Right ventricle myocardium superior (tissue), 1 donor: ENCODE data around the gene MAD2L1BP. TPM values are rescaled to one million over a fixed set of nuclear protein-coding genes. Genes with fewer than 3 reads are reported as not detected.
"Not testable (repeated sequence)": the region's sequence is repeated elsewhere in the genome, so short reads cannot be mapped to it uniquely, and the experiment has no call there.

Experiments
- ATAC-seq: fragments of 200-7000 bp; cut with Tn5 transposase; one replicate; pipeline ENCODE4 v1.9.1; 2020; ENCODE audit warnings: mild to moderate bottlenecking; ENCODE audit not compliant: poor library complexity
- DNase-seq: peaks from one replicate; pipeline ENCODE4 v3.0.0-alpha.2; 2020
- intact Hi-C: fragments of 100-400 bp; cut with DNase I; formaldehyde crosslinking; loops from one replicate; pipeline ENCODE4 v1.11.2; 2022
- long read RNA-seq: library from polyadenylated mRNA; unstranded; transcript quantifications from one replicate; pipeline ENCODE4 v2.0.0, GENCODE V29; 2021
- total RNA-seq: library from RNA; stranded (reverse); fragmentation: NEBNext Ultra II Directional; extraction: Animal tissue kit (Norgen Biotek cat#: 25700); gene quantifications from one replicate; pipeline ENCODE4 v1.2.1, GENCODE V29; 2021
- donor health status: DM: no; HTN: yes; CAD: no; lungs with severe emphysema.

Gene MAD2L1BP
- total RNA-seq = 26.1 TPM
- long read RNA-seq, transcript MAD2L1BP-201 (3 exons, 1,301 nt) = major isoform, 35 of 37 reads
- long read RNA-seq, partial matches to known transcripts = 0 of 37 reads
- long read RNA-seq, other reads (novel, unspliced or antisense) = 2 of 37 reads

- peak; percentile 92 for DNase-seq
- intact Hi-C loops = no loop called here
- peak; percentile 94 for ATAC-seq
Measured at GRCh38 chr6:43635387-43636307, at the start of gene MAD2L1BP. Gene MAD2L1BP, plus strand, starts transcription at chr6:43635840. Its CDS starts 36 bp downstream, at chr6:43635876.

GRCh38 chr6:43588194-43588593 lies 47.4 kb upstream of the MAD2L1BP start:
- no peak for ATAC-seq
- DNase-seq = no peak
- intact Hi-C loops = no loop called here

GRCh38 chr6:43589564-43589963 lies 46.1 kb upstream of the MAD2L1BP start:
- ATAC-seq, intact Hi-C loops, DNase-seq: not testable (repeated sequence)

- DNase-seq = no peak
- intact Hi-C loops = no loop called here
Measured at GRCh38 chr6:43593938-43594337, 41.7 kb upstream of the MAD2L1BP start.

GRCh38 chr6:43600595-43600994 lies 35.0 kb upstream of the MAD2L1BP start:
- DNase-seq (no peak), ATAC-seq (no peak)
- intact Hi-C loops = no loop called here

More at GRCh38 chr6:43593938-43594337, 41.7 kb upstream of the MAD2L1BP start:
- ATAC-seq = no peak

- no peak for DNase-seq
- ATAC-seq = no peak
- intact Hi-C loops = no loop called here
Measured at GRCh38 chr6:43604174-43604573, 31.5 kb upstream of the MAD2L1BP start.

GRCh38 chr6:43606019-43606418 lies 29.6 kb upstream of the MAD2L1BP start:
- ATAC-seq = no peak
- intact Hi-C loops = no loop called here
- DNase-seq = no peak

- DNase-seq = peak; percentile 56
- ATAC-seq = peak; percentile 71
- intact Hi-C loops = no loop called here
Measured at GRCh38 chr6:43608310-43608763, 27.3 kb upstream of the MAD2L1BP start.

- DNase-seq = no peak
- ATAC-seq = peak; percentile 12
- intact Hi-C loops = no loop called here
Measured at GRCh38 chr6:43608807-43609206, 26.8 kb upstream of the MAD2L1BP start.

GRCh38 chr6:43609402-43609801 lies 26.2 kb upstream of the MAD2L1BP start:
- no peak for DNase-seq
- ATAC-seq = no peak
- intact Hi-C loops = no loop called here

GRCh38 chr6:43610431-43610830 lies 25.2 kb upstream of the MAD2L1BP start:
- ATAC-seq = no peak
- no peak for DNase-seq
- intact Hi-C loops = no loop called here

GRCh38 chr6:43613721-43614395 lies 21.8 kb upstream of the MAD2L1BP start:
- no peak for DNase-seq
- intact Hi-C loops = no loop called here
- ATAC-seq = no peak

- intact Hi-C loops = no loop called here
Measured at GRCh38 chr6:43614396-43614730, 21.3 kb upstream of the MAD2L1BP start.

GRCh38 chr6:43616725-43617472 lies 18.7 kb upstream of the MAD2L1BP start:
- ATAC-seq (no peak), DNase-seq (no peak)
- intact Hi-C loops = no loop called here

More at GRCh38 chr6:43614396-43614730, 21.3 kb upstream of the MAD2L1BP start:
- ATAC-seq = no peak
- no peak for DNase-seq

GRCh38 chr6:43621078-43621835 lies 14.4 kb upstream of the MAD2L1BP start:
- ATAC-seq = peak; percentile 10
- DNase-seq = no peak
- intact Hi-C loops = no loop called here

- ATAC-seq = no peak
- intact Hi-C loops = no loop called here
- no peak for DNase-seq
Measured at GRCh38 chr6:43621836-43622180, 13.8 kb upstream of the MAD2L1BP start.

- DNase-seq = no peak
- intact Hi-C loops = no loop called here
- no peak for ATAC-seq
Measured at GRCh38 chr6:43622541-43622940, 13.1 kb upstream of the MAD2L1BP start.
